ENCODE data around the gene KCNA5.

KCNA5 gene

DNA sequence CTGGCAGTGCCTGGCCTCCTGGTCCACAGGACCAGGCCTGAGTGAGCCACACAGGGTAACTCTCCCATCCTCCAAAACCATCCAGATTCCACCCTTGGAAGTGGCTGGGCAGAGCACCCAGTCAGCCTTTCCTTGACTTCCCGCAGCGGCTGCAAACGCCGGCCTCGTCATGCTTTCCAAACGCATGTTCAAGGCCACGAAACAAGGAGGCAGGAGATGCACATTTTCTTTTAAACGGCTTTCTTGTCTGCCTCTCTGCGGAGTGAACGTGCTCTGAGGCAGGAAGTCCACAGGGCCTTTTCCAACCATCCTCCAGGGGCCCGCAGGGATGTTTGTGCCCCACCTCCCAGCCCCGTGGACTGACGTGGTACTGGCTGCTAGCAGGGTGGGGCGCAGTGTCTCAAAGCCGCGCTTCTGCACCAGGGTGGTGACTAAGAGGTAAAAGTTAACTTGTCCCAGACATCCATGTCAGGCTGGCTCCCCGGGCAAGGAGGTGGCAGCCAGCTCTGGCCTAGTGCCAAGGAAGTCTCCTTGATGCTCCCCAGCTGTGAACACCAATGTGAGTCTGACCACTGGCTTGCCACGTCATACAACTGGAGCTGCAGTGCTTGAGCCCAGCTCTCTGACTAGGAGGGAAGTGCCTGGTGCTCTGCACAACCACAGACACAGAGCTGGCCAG, 45.0 kb downstream of the KCNA5 start:
- no peaks in the 10 kb centered on the region for H3K4me1 Mint-ChIP-seq (ENCODE audit: low read depth)
- H3K4me3 Mint-ChIP-seq: no peak overlapping the region
- H3K36me3 Mint-ChIP-seq (ENCODE audit: low read depth): no peaks in the 10 kb centered on the region
- no peaks in the 10 kb centered on the region for H3K9me3 Mint-ChIP-seq
- H3K27me3 Mint-ChIP-seq (ENCODE audit: low read depth): peaks cover 7% of the 10 kb centered on the region
- H3K27ac Mint-ChIP-seq: no peak overlapping the region

DNA sequence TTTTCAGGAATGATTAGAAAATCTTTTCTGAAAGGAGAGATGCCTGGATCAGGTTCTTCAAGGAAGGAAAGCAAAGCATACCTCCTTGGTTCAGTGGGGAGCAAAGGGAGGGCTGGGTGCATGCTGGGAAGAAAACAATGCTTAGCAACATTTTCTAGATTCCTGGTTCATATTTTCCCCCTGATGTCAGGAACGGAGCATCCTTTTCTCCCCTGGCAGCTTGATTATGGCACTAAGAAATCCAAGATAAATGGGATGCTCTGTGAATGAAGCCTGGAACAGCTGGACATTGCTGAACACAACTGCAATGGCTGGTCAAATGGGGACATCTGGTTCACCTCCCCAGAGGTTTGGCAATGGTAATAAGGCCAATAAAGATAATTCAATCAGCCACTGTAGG, 50.9 kb downstream of the KCNA5 start:
- H3K27me3 Mint-ChIP-seq (ENCODE audit: low read depth): peaks cover 7% of the 10 kb centered on the region

DNA sequence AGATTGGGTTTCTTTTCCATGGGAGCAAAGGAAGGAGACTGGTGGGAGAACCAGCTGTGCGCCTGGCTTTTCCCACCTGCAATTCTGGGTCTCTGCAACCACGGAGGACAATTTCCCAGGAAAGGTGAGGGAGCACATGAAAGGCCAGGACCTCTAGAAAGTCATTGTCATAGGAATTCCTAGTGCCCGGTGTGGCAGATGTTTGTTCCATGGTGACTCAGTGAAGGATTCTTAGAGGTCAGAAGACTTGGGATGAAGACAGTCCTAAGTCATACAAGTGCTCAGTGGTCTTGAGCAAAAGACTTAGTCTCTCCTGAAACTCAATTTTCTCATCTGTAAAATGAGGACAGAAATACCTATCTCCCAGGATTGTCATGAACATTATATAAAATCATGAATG, 51.3 kb downstream of the KCNA5 start:
- Mint-ChIP-seq H3K36me3 (ENCODE audit: low read depth) (no peaks in the 10 kb centered on the region), H3K27ac (no peak overlapping the region), H3K4me1 (ENCODE audit: low read depth) (no peaks in the 10 kb centered on the region), H3K27me3 (ENCODE audit: low read depth) (peaks cover 3% of the 10 kb centered on the region), H3K4me3 (no peak overlapping the region), H3K9me3 (no peaks in the 10 kb centered on the region)

More for the DNA sequence above, 50.9 kb downstream of the KCNA5 start:
- Mint-ChIP-seq H3K4me1 (ENCODE audit: low read depth) (no peaks in the 10 kb centered on the region), H3K27ac (no peak overlapping the region), H3K9me3 (no peaks in the 10 kb centered on the region), H3K36me3 (ENCODE audit: low read depth) (no peaks in the 10 kb centered on the region), H3K4me3 (no peak overlapping the region)

Data from T-helper 1 cell treated with Interleukin-12 subunit alpha and Interleukin-12 subunit beta and Interleukin-4 antibody, amounts not matched to agents 30 μg/mL and 1 μg/mL, for 36 hours (primary cell).